Activated B cell treated with CpG ODN at 0.5 μM for 24 hours (primary cell): Measurements from ENCODE around the gene SRSF9. TPM values are rescaled to one million over a fixed set of nuclear protein-coding genes. Genes with fewer than 3 reads are reported as not detected.

Experiments used
- ATAC-seq: fragments of 200-7000 bp; cut with Tn5 transposase; one replicate; pipeline ENCODE4 v1.10.0; 2021; ENCODE audit warnings: low read depth, mild to moderate bottlenecking, moderate library complexity
- CTCF ChIA-PET: fragments of 350-600 bp; sonication (Branson Sonifier 250); formaldehyde crosslinking; loops from one replicate; lab custom pipeline; 2021; ENCODE audit warnings: antibody characterized with exemption; lab: Charles Lee
- POLR2A ChIA-PET: fragments of 350-600 bp; sonication (Branson Sonifier 250); formaldehyde crosslinking; loops from one replicate; lab custom pipeline; 2021; ENCODE audit warnings: antibody characterized with exemption; lab: Charles Lee
- DNase-seq: peaks from one replicate; pipeline ENCODE4 v3.0.0; 2022
- H3K27ac Mint-ChIP-seq: one replicate; pipeline ENCODE4 v1.8.0; 2020; ENCODE audit warnings: mixed read lengths
- H3K27me3 Mint-ChIP-seq: one replicate; pipeline ENCODE4 v1.8.0; 2021; ENCODE audit warnings: mixed read lengths
- H3K36me3 Mint-ChIP-seq: one replicate; pipeline ENCODE4 v1.8.0; 2021; ENCODE audit warnings: low read depth, mixed read lengths
- H3K4me1 Mint-ChIP-seq: one replicate; pipeline ENCODE4 v1.8.0; 2021; ENCODE audit warnings: mixed read lengths
- H3K4me3 Mint-ChIP-seq: one replicate; pipeline ENCODE4 v1.8.0; 2020; ENCODE audit warnings: mild to moderate bottlenecking, mixed read lengths
- H3K9me3 Mint-ChIP-seq: one replicate; pipeline ENCODE4 v1.8.0; 2020; ENCODE audit warnings: mixed read lengths
- intact Hi-C: fragments of 100-400 bp; cut with micrococcal nuclease; formaldehyde crosslinking; loops from one replicate; pipeline ENCODE4 v1.15.1; 2024
- total RNA-seq: library from RNA; stranded (reverse); gene quantifications from 2 replicates; pipeline ENCODE4 v1.2.3, GENCODE V29; 2022
- TF ChIP-seq, protein P1 (sequence below): fragments of 200-600 bp; IDR thresholded peaks from one replicate; pipeline ENCODE4 v1.8.0; 2022; ENCODE audit warnings: antibody characterized with exemption, mild to moderate bottlenecking

SRSF9 gene
- total RNA-seq, 1 donor from 2014 or later: 191 TPM

DNA sequence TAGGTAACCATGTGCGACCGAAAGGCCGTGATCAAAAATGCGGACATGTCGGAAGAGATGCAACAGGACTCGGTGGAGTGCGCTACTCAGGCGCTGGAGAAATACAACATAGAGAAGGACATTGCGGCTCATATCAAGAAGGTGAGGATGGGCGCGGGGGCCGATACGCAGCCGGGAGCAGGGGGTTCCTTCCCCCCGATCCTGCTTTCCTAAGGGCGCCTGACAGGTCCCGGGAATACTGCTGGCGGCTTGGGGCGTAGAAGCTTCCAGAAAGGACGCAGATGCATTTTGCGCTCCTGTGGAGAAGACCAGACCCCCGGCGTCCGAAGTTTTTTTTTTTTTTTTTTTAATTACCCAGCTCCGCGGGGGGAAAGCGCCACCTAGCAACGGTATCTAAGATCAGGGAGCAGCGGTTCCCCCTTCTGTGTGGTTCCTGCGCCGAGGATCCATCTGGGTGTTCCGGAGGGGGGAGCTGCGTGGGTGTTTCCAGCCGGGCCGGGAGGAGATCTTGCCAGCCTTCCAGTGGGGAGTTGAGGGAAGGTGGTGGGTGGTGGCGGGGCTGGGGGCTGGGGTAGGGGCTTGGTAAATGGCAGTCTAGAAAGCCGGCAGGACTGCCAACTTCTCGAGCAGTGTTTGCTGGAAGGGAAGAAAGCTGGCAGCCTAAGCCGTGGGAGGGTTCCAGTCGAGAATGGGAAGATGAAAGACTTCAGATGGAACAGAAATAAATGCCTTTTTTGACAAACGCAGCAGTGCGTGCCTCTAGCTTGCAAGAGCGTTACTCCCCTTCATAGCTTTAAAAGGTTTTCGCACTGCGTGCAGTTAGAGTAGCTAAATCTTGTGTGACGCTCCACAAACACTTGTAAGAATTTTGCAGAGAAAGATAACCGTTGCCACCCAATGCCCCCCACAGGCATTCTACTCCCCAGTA, 27.1 kb upstream of the SRSF9 start:
- POLR2A ChIA-PET: interaction anchor here (0.5 to 3.3 kb wide), 21 partner anchors 11 to 1392 kb away, joined by 3 to 54 read pairs (median 5); partner anchors contain the start of genes COQ5, COX6A1, MLEC and PSMD9

DNA sequence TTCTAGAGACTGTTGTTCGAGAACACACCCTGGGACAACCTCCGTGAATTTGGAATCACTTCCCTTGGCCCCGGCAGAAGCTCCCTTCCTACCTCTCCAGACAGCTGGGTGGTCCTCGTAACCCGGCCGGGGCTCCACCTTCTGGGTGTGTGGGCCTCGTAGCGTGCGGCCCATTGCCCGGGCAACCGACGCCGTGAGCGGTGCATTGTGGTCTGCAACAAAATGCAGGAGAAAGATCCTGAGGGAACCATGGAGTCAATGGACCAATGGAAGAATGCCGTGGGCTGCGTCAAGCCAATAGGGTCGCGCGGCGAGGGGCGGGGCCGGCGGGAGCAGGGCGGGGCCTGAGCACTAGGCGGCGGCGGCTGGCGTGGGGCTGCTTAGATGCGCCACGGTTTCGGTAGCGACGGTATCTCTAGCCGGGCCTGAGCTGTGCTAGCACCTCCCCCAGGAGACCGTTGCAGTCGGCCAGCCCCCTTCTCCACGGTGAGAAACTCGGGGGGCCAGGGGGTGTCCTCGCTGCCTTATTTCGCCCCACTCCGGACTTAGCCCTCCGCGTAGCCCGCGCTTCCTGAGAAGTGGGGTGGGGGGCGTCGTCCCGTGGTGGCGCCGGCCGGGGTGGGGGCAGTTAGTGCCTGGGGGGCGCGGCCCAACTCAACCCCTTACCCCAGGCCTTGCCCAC, 26.3 kb upstream of the SRSF9 start, which contains the start of gene DYNLL1:
Gene DYNLL1, plus strand, starts transcription at position 383 of the 682 bp plus-strand sequence. CDS start 309 bp downstream, outside the sequence.
- ATAC-seq (peak; percentile 96), DNase-seq (peak; percentile 99)
- ChIA-PET CTCF (interaction anchor here (0.6 to 3.2 kb wide), 4 partner anchors 26 to 139 kb away, joined by 3 to 16 read pairs (median 6); partner anchors contain the start of genes COX6A1 and SRSF9), POLR2A (interaction anchor here (0.6 to 3.3 kb wide), 15 partner anchors 10 to 1186 kb away, joined by 3 to 54 read pairs (median 5); partner anchors contain the start of genes COQ5, COX6A1, MLEC and RNU4-1)
- Mint-ChIP-seq H3K9me3 (no peaks in the 10 kb centered on the region), H3K27me3 (no peaks in the 10 kb centered on the region), H3K4me1 (peaks cover 29% of the 10 kb centered on the region), H3K36me3 (peaks cover 50% of the 10 kb centered on the region), H3K4me3 (peak within 1 kb of the TSS; percentile 96), H3K27ac (peak within 1 kb of the TSS; percentile 91)
- intact Hi-C loops: loop anchor here (1.0 to 2.0 kb wide), 9 partner anchors 27 to 408 kb away; partner anchors contain the start of genes COQ5, GATC, POP5 and RNF10
- TF ChIP-seq, protein P1, sequence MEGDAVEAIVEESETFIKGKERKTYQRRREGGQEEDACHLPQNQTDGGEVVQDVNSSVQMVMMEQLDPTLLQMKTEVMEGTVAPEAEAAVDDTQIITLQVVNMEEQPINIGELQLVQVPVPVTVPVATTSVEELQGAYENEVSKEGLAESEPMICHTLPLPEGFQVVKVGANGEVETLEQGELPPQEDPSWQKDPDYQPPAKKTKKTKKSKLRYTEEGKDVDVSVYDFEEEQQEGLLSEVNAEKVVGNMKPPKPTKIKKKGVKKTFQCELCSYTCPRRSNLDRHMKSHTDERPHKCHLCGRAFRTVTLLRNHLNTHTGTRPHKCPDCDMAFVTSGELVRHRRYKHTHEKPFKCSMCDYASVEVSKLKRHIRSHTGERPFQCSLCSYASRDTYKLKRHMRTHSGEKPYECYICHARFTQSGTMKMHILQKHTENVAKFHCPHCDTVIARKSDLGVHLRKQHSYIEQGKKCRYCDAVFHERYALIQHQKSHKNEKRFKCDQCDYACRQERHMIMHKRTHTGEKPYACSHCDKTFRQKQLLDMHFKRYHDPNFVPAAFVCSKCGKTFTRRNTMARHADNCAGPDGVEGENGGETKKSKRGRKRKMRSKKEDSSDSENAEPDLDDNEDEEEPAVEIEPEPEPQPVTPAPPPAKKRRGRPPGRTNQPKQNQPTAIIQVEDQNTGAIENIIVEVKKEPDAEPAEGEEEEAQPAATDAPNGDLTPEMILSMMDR: no peak

More for the DNA sequence above, 27.1 kb upstream of the SRSF9 start:
- intact Hi-C loops: loop anchor here (1.0 to 2.0 kb wide), 8 partner anchors 33 to 408 kb away; partner anchors contain the start of genes COQ5, GATC, POP5 and RNF10
- H3K4me3 Mint-ChIP-seq: peak overlapping the region; percentile 96
- no peak for DNase-seq
- no peaks in the 10 kb centered on the region for H3K9me3 Mint-ChIP-seq
- peaks cover 44% of the 10 kb centered on the region for H3K36me3 Mint-ChIP-seq
- CTCF ChIA-PET: interaction anchor here (1.0 to 3.2 kb wide), 5 partner anchors 27 to 140 kb away, joined by 3 to 16 read pairs (median 4); partner anchors contain the start of genes COX6A1 and SRSF9
- H3K27me3 Mint-ChIP-seq: no peaks in the 10 kb centered on the region
- TF ChIP-seq, protein P1: no peak
- H3K4me1 Mint-ChIP-seq: peaks cover 29% of the 10 kb centered on the region
- ATAC-seq: peak; percentile 9
- H3K27ac Mint-ChIP-seq: peak overlapping the region; percentile 91

DNA sequence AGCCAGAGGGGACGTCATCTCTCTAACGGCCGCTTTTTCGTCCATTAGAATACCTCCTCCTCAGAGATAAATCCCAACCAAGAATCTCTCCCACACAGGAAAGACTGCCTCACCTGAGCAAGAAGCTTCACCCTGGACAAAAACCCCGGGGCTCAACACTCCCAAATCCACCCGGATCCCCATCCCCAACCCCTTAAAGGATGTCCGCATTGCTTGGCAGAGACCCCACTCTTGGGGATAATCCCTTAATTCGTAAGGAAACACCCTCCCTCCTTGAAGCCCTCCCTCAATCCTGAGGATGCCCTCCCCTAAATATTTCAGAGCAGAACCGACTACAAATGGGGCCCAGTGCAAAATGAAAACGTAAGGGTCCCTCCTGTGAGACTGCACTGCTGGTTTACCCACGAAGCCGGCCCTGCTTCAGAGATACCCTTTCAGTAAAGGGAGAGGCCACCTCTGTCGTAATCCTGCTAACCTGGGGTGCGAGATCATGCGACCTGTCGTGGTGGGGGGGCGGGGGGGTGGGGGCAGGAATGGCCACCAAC, 25.7 kb upstream of the SRSF9 start:
- POLR2A ChIA-PET: interaction anchor here (0.5 to 3.3 kb wide), 12 partner anchors 17 to 1187 kb away, joined by 3 to 54 read pairs (median 5); partner anchors contain the start of genes COQ5, RNU4-1, RNU4-2 and RPLP0
- no peaks in the 10 kb centered on the region for H3K27me3 Mint-ChIP-seq
- TF ChIP-seq, protein P1: no peak
- H3K9me3 Mint-ChIP-seq: no peaks in the 10 kb centered on the region
- peaks cover 43% of the 10 kb centered on the region for H3K36me3 Mint-ChIP-seq
- peak overlapping the region; percentile 91 for H3K27ac Mint-ChIP-seq
- H3K4me1 Mint-ChIP-seq: peaks cover 29% of the 10 kb centered on the region
- ATAC-seq (no peak), DNase-seq (no peak)
- peak overlapping the region; percentile 96 for H3K4me3 Mint-ChIP-seq
- CTCF ChIA-PET: interaction anchor here (0.6 to 3.2 kb wide), 3 partner anchors 26 to 57 kb away, joined by 3 to 16 read pairs (median 7); partner anchors contain the start of genes COX6A1 and SRSF9
- intact Hi-C loops: loop anchor here (1.0 kb wide), 1 partner anchor 26 kb away; the partner anchor contains the start of gene SRSF9

DNA sequence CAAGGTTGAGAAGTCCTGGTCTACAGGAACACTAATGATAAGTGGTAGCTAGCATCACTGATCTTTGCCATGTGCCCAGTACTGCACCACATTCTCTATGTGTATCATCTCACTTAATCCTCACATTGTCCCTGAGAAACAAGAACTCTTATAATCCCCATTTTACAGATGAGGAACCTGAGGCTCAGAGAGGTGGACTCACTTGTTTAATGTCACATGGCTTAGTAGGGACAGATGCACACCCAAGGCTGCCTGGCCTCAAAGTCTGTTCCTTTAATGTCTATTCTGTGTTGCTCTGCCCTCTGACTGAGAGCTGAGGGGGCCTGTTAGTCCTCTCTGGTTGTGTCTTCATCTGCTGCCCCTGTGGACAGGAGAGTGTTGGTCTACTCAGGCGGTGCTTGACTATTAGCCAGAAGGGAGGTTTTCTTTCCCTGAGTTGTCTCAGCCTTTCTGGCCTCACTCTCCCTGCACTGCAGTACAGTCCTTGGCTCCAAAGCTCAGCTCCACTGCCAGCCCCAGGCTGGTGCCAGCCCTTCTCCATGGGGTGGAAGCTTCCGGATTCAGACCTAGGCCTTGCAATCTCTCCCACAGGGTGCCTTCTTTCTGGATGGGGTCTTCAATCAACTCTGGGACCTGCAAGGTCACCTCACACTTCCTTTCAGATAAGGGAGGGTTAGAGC, 21.4 kb upstream of the SRSF9 start:
- H3K27me3 Mint-ChIP-seq: no peaks in the 10 kb centered on the region
- no peak overlapping the region for H3K4me3 Mint-ChIP-seq
- H3K4me1 Mint-ChIP-seq: peaks cover 10% of the 10 kb centered on the region
- no peak for ATAC-seq
- H3K9me3 Mint-ChIP-seq: no peaks in the 10 kb centered on the region
- ChIA-PET POLR2A (interaction anchor here (0.9 kb wide), 1 partner anchor 290 kb away, joined by 3 read pairs; the partner anchor contains the start of gene RPLP0), CTCF (no interaction called here)
- intact Hi-C loops: no loop called here
- H3K27ac Mint-ChIP-seq: no peak overlapping the region
- TF ChIP-seq, protein P1: no peak
- no peak for DNase-seq
- H3K36me3 Mint-ChIP-seq: peaks cover 8% of the 10 kb centered on the region
